Smooth muscle cell (in vitro differentiated cells): ENCODE data around the gene FXR2. TPM values are rescaled to one million over a fixed set of nuclear protein-coding genes. Genes with fewer than 3 reads are reported as not detected.
A peak's percentile ranks its signal among the peaks of the same experiment; 100 is the strongest.

ENCODE experiments used
- DNase-seq: peaks from one replicate; lab custom pipeline; 2025; ENCODE audit not compliant: unreplicated experiment; lab: John Stamatoyannopoulos, UW
- H2AFZ ChIP-seq: fragments of 200-600 bp; sonication (generic); 2 replicates; pipeline ENCODE4 v1.6.0; 2016; ENCODE audit warnings: antibody characterized with exemption, low read depth, mild to moderate bottlenecking
- H3F3A ChIP-seq: fragments of 200-600 bp; sonication (generic); 2 replicates; pipeline ENCODE4 v1.6.0; 2017; ENCODE audit warnings: antibody characterized with exemption, low read depth
- H3K27ac ChIP-seq: fragments of 200-600 bp; sonication (generic); 2 replicates; pipeline ENCODE4 v1.5.1; 2016; ENCODE audit warnings: low read depth, mild to moderate bottlenecking
- H3K27me3 ChIP-seq: fragments of 200-600 bp; sonication (generic); 2 replicates; pipeline ENCODE4 v1.6.1; 2016; ENCODE audit warnings: low read depth, mild to moderate bottlenecking
- H3K36me3 ChIP-seq: fragments of 200-600 bp; sonication (generic); 2 replicates; pipeline ENCODE4 v1.5.1; 2016; ENCODE audit warnings: low read depth
- H3K4me1 ChIP-seq: fragments of 200-600 bp; sonication (generic); 2 replicates; pipeline ENCODE4 v1.5.1; 2016; ENCODE audit warnings: low read depth
- H3K4me2 ChIP-seq: fragments of 200-600 bp; sonication (generic); 2 replicates; pipeline ENCODE4 v1.6.0; 2016; ENCODE audit warnings: mild to moderate bottlenecking
- H3K4me3 ChIP-seq: fragments of 200-600 bp; sonication (generic); 2 replicates; pipeline ENCODE4 v1.5.1; 2016; ENCODE audit warnings: mild to moderate bottlenecking
- H3K79me2 ChIP-seq: fragments of 200-600 bp; sonication (generic); 2 replicates; pipeline ENCODE4 v1.6.0; 2016; ENCODE audit warnings: low read depth, mild to moderate bottlenecking
- H3K9ac ChIP-seq: fragments of 200-600 bp; sonication (generic); 2 replicates; pipeline ENCODE4 v1.6.0; 2016; ENCODE audit warnings: low read depth
- H3K9me3 ChIP-seq: fragments of 200-600 bp; sonication (generic); replicated peaks from 2 replicates; pipeline ENCODE4 v1.5.1; 2016; ENCODE audit warnings: low read depth
- H4K20me1 ChIP-seq: fragments of 200-600 bp; sonication (generic); 2 replicates; pipeline ENCODE4 v1.6.0; 2016; ENCODE audit warnings: low read depth
- WGBS: methylation state at CpG from one replicate; pipeline ENCODE4 v1.1.7; 2016; ENCODE audit warnings: low lambda C conversion rate; 5-methylcytosine and 5-hydroxymethylcytosine counted together
- polyA plus RNA-seq: library from polyadenylated mRNA; unstranded; fragments of >200 nt; fragmentation: Nextera tagmentation; extraction: Ambion mirVana; gene quantifications from 2 replicates; pipeline ENCODE4 v1.2.1, GENCODE V29; 2016
- total RNA-seq: library from RNA; depleted of rRNA; stranded (reverse); fragments of >200 nt; gene quantifications from 2 replicates; pipeline ENCODE4 v1.2.3, GENCODE V29; 2014
- TF ChIP-seq, protein P1 (sequence below): fragments of 200-600 bp; sonication (generic); IDR thresholded peaks from 2 replicates; pipeline ENCODE4 v1.5.1; 2017; ENCODE audit warnings: borderline replicate concordance, mild to moderate bottlenecking, antibody characterized with exemption; ENCODE audit not compliant: insufficient read depth, poor library complexity, severe bottlenecking

The FXR2 gene
- total and polyA plus RNA-seq, 2 experiments from 2014 or later: 22.8 to 50.6 TPM

DNA sequence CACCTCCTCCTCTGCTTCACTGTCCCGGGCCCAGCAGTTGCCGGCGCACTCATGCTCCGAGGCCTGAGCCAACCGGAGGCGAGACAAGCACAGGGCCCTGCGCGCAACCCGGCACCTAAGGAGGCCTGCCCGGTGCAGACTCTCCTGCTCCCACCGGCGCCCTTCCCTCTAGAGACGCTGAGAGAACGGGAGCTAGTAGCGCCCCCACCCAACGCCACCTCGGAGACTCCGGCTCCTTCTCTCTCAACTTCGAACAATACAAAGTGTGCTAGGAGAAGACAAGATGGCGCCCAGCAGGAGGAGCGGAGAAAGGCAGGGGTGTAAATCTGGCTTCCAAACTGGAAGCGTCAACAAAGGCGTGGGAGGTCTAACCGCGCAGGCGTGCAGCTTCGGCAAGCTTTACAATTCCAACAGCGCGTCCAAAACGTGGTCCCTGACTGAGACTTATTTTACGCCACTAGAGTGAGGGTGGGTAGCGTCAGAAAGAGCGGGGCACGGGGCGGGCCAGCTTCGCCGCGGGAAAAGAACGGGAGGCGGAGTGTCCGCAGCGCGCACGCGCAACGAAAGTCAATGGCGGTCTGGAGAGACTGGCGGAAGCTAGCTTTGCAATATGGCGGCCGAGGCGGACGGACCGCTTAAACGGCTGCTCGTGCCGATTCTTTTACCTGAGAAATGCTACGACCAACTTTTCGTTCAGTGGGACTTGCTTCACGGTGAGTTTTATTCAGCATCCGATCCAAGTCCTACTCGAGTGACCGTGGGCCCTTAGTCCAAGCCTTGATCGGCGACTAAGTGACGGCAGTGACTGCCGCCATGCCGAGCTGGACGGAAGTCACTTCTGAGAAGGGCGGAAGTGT, 31.2 kb downstream of the FXR2 start, which contains the start of gene MPDU1:
TSS of gene MPDU1 (plus strand) at position 600 of the 857 bp plus-strand sequence. CDS start at position 611, 11 bp downstream.
- peaks cover 29% of the 10 kb centered on the region for H3K79me2 ChIP-seq
- H3K4me3 ChIP-seq: peak within 1 kb of the TSS; percentile 81
- H3F3A ChIP-seq: peaks cover 32% of the 10 kb centered on the region
- peak within 1 kb of the TSS; percentile 99 for H3K27ac ChIP-seq
- H3K9ac ChIP-seq: peak within 1 kb of the TSS; percentile 99
- H2AFZ ChIP-seq: peak within 1 kb of the TSS; percentile 83
- H3K4me2 ChIP-seq: peak within 1 kb of the TSS; percentile 91
- 21% methylated on average over 69 of the region's 69 CpGs for WGBS
- DNase-seq: peak; percentile 88
- no peaks in the 10 kb centered on the region for H3K27me3 ChIP-seq
- TF ChIP-seq, protein P1, sequence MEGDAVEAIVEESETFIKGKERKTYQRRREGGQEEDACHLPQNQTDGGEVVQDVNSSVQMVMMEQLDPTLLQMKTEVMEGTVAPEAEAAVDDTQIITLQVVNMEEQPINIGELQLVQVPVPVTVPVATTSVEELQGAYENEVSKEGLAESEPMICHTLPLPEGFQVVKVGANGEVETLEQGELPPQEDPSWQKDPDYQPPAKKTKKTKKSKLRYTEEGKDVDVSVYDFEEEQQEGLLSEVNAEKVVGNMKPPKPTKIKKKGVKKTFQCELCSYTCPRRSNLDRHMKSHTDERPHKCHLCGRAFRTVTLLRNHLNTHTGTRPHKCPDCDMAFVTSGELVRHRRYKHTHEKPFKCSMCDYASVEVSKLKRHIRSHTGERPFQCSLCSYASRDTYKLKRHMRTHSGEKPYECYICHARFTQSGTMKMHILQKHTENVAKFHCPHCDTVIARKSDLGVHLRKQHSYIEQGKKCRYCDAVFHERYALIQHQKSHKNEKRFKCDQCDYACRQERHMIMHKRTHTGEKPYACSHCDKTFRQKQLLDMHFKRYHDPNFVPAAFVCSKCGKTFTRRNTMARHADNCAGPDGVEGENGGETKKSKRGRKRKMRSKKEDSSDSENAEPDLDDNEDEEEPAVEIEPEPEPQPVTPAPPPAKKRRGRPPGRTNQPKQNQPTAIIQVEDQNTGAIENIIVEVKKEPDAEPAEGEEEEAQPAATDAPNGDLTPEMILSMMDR: no peak
- H3K9me3 ChIP-seq: no peaks in the 10 kb centered on the region
- H3K36me3 ChIP-seq: no peaks in the 10 kb centered on the region
- peaks cover 24% of the 10 kb centered on the region for H3K4me1 ChIP-seq
- H4K20me1 ChIP-seq: peaks cover 7% of the 10 kb centered on the region

DNA sequence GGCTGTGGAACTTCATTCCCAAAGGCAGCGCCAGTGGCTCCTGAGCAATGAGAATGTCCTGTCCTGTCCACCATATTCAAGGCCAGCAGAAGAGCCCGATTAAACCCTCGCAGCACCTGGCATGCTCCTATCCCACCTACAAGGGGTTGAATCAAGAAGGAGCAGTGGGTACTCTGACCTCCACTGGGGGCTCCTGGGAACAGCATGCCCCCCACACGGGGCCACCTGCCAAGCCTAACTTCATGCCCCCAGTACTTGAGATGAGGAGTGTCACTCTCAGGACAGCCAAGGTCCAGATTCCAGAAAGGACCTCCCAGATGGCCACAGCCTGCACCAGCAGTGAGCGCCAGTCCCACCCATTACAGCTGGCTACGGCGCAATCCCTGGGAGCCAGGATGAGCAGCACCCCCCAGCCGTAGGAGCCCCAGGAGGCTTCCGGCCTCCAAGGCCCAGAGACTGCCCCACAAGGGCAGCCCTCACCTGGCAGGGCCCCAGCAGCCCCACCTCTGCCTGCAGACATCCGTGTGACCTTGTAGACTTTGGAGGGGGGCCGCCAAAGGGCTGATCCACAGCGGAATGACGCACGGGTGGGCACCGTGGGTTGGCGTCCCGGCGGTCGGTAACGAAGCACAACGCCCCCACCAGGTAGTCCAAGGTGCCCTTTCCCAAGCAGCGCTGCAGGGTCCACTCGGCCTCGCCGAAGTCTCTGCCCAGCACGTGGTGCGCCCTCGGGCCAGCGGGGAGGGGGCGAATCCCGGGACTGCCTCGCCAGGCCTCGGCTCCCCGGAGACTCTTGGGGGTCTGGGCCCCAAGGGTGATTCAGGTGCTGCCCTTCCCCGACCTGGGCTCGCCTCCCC, 32.1 kb downstream of the FXR2 start:
- peak overlapping the region; percentile 91 for H3K4me2 ChIP-seq
- 93% methylated on average over 36 of the region's 36 CpGs for whole genome bisulfite sequencing
- peaks cover 24% of the 10 kb centered on the region for H3K4me1 ChIP-seq
- H3K27me3 ChIP-seq: no peaks in the 10 kb centered on the region
- H4K20me1 ChIP-seq: peaks cover 15% of the 10 kb centered on the region
- peak overlapping the region; percentile 76 for H3K9ac ChIP-seq
- peaks cover 30% of the 10 kb centered on the region for H3K79me2 ChIP-seq
- H3K27ac ChIP-seq: peak overlapping the region; percentile 99
- no peak for DNase-seq
- H2AFZ ChIP-seq: no peak overlapping the region
- TF ChIP-seq, protein P1: no peak
- peak overlapping the region; percentile 81 for H3K4me3 ChIP-seq
- no peaks in the 10 kb centered on the region for H3K9me3 ChIP-seq
- H3K36me3 ChIP-seq: peaks cover 2% of the 10 kb centered on the region
- peaks cover 40% of the 10 kb centered on the region for H3F3A ChIP-seq

DNA sequence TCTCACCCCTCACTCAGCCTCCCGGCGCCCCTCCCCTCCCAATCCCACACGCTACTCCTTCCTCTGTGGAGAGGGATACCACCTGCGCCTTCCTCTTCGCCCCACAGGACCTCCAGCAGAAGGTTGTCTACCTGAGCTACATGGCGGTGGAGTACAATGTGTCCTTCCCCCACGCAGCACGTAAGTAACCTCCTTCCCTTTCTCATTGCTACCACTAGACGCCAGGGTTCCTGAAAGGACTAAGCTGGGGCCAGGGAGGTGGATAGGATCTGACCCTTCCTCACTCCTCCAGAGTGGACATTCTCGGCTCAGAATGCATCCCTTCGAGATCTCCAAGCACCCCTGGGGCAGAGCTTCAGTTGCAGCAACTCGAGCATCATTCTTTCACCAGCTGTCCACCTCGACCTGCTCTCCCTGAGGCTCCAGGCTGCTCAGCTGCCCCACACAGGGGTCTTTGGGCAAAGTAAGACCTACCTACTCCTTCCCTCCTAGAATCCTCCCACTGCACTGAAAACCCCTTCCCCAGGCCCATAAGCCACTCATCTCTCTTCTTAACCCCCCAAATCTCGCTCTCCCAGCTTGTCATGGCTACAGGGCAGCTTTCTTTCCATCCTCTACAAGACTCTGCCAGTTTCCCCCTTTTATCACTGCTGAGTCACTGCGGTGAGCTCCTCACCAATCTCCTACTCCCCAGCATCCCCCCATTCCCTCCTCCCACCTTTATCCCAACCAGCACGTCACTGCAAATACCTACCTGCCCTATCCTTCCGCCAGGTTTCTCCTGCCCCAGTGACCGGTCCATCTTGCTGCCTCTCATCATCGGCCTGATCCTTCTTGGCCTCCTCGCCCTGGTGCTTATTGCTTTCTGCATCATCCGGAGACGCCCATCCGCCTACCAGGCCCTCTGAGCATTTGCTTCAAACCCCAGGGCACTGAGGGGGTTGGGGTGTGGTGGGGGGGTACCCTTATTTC, 33.8 kb downstream of the FXR2 start:
- DNase-seq: no peak
- H3K9ac ChIP-seq: no peak overlapping the region
- peak overlapping the region; percentile 88 for H3K27ac ChIP-seq
- TF ChIP-seq, protein P1: no peak
- H2AFZ ChIP-seq: no peak overlapping the region
- 92% methylated on average over 23 of the region's 23 CpGs for WGBS
- no peaks in the 10 kb centered on the region for H3K9me3 ChIP-seq
- H3F3A ChIP-seq: peaks cover 51% of the 10 kb centered on the region
- H3K36me3 ChIP-seq: peaks cover 9% of the 10 kb centered on the region
- no peaks in the 10 kb centered on the region for H3K27me3 ChIP-seq
- no peak overlapping the region for H3K4me2 ChIP-seq
- H3K4me3 ChIP-seq: no peak overlapping the region
- H3K4me1 ChIP-seq: peaks cover 24% of the 10 kb centered on the region
- H3K79me2 ChIP-seq: peaks cover 47% of the 10 kb centered on the region
- H4K20me1 ChIP-seq: peaks cover 33% of the 10 kb centered on the region
